CD4-positive, alpha-beta T cell (primary cell): ENCODE data around the gene FAM222B. TPM values are rescaled to one million over a fixed set of nuclear protein-coding genes. Genes with fewer than 3 reads are reported as not detected.
"Not testable (repeated sequence)": the region's sequence is repeated elsewhere in the genome, so short reads cannot be mapped to it uniquely, and the experiment has no call there.

Experiments
- ATAC-seq: fragments of 200-7000 bp; cut with Tn5 transposase; one replicate; pipeline ENCODE4 v1.10.0; 2022; ENCODE audit warnings: mild to moderate bottlenecking; ENCODE audit not compliant: poor library complexity
- CTCF ChIA-PET: fragments of 350-600 bp; sonication (Branson Sonifier 250); formaldehyde crosslinking; loops from one replicate; lab custom pipeline; 2021; ENCODE audit warnings: antibody characterized with exemption, inconsistent platforms; lab: Charles Lee
- POLR2A ChIA-PET: fragments of 350-600 bp; sonication (Branson Sonifier 250); formaldehyde crosslinking; loops from one replicate; lab custom pipeline; 2021; ENCODE audit warnings: antibody characterized with exemption, inconsistent platforms; lab: Charles Lee
- DNase-seq, 14 experiments: peaks; one replicate each; pipeline ENCODE4 v3.0.0-alpha.2; 2013 to 2020; ENCODE audit warnings: mixed read lengths in 2 of 14
- H3K27ac ChIP-seq, 2 donors: one replicate each; pipeline versions ENCODE4 v1.5.1 to v1.7.0; 2013; ENCODE audit warnings: low read length in 2 of 2, low read depth in 1 of 2, mild to moderate bottlenecking in 1 of 2
- H3K27me3 ChIP-seq, 2 experiments: 1 replicate in 1 of 2; 2 replicates in 1 of 2; pipeline versions ENCODE4 v1.6.1 to v1.7.0; 2013; ENCODE audit warnings: low read length in 2 of 2, control low read depth in 1 of 2, mild to moderate bottlenecking in 1 of 2, moderate library complexity in 1 of 2; ENCODE audit not compliant: insufficient read depth in 2 of 2, control insufficient read depth in 1 of 2
- H3K36me3 ChIP-seq: one replicate; pipeline ENCODE4 v1.6.1; 2013; ENCODE audit warnings: low read length, control low read depth; ENCODE audit not compliant: insufficient read depth
- H3K4me1 ChIP-seq: one replicate; pipeline ENCODE4 v1.6.1; 2013; ENCODE audit warnings: low read length, control low read depth; ENCODE audit not compliant: insufficient read depth
- H3K4me3 ChIP-seq: one replicate; pipeline ENCODE4 v1.5.1; 2013; ENCODE audit warnings: mild to moderate bottlenecking, low read length, moderate library complexity
- H3K9me3 ChIP-seq, 2 experiments: 1 replicate in 1 of 2; 2 replicates in 1 of 2; pipeline versions ENCODE4 v1.6.1 to v1.7.0; 2013; ENCODE audit warnings: low read length in 2 of 2, mild to moderate bottlenecking in 2 of 2, control low read depth in 1 of 2, moderate library complexity in 1 of 2; ENCODE audit not compliant: control insufficient read depth in 1 of 2, insufficient read depth in 1 of 2
- H3K27ac Mint-ChIP-seq: one replicate; pipeline ENCODE4 v1.8.0; 2020; ENCODE audit warnings: mixed read lengths
- H3K27me3 Mint-ChIP-seq: one replicate; pipeline ENCODE4 v1.8.0; 2021; ENCODE audit warnings: mixed read lengths
- H3K36me3 Mint-ChIP-seq: one replicate; pipeline ENCODE4 v1.8.0; 2021; ENCODE audit warnings: low read depth, mixed read lengths
- H3K4me1 Mint-ChIP-seq: one replicate; pipeline ENCODE4 v1.8.0; 2021; ENCODE audit warnings: low read depth, mixed read lengths
- H3K4me3 Mint-ChIP-seq: one replicate; pipeline ENCODE4 v1.8.0; 2020; ENCODE audit warnings: mild to moderate bottlenecking, mixed read lengths
- H3K9me3 Mint-ChIP-seq: one replicate; pipeline ENCODE4 v1.8.0; 2020; ENCODE audit warnings: mixed read lengths
- intact Hi-C, 2 experiments: fragments of 100-400 bp; cut with DNase I in 1 of 2; cut with micrococcal nuclease in 1 of 2; formaldehyde crosslinking; loops; one replicate each; pipeline versions ENCODE4 v1.15.1 to v1.9.0; 2023 to 2025; cut with DNase I, micrococcal nuclease
- total RNA-seq, 174 experiments: library from RNA in 2 of 174; stranded (reverse) in 2 of 174; gene quantifications; one replicate each; pipeline ENCODE4 v1.2.3 and lab custom pipeline; 2021 to 2026
- TF ChIP-seq, protein P1 (sequence below): fragments of 200-600 bp; IDR thresholded peaks from one replicate; pipeline ENCODE4 v1.8.0; 2022; ENCODE audit warnings: antibody characterized with exemption, mild to moderate bottlenecking

The FAM222B gene
- total RNA-seq, 2 experiments from 2014 or later: 17.3 to 17.5 TPM

DNA sequence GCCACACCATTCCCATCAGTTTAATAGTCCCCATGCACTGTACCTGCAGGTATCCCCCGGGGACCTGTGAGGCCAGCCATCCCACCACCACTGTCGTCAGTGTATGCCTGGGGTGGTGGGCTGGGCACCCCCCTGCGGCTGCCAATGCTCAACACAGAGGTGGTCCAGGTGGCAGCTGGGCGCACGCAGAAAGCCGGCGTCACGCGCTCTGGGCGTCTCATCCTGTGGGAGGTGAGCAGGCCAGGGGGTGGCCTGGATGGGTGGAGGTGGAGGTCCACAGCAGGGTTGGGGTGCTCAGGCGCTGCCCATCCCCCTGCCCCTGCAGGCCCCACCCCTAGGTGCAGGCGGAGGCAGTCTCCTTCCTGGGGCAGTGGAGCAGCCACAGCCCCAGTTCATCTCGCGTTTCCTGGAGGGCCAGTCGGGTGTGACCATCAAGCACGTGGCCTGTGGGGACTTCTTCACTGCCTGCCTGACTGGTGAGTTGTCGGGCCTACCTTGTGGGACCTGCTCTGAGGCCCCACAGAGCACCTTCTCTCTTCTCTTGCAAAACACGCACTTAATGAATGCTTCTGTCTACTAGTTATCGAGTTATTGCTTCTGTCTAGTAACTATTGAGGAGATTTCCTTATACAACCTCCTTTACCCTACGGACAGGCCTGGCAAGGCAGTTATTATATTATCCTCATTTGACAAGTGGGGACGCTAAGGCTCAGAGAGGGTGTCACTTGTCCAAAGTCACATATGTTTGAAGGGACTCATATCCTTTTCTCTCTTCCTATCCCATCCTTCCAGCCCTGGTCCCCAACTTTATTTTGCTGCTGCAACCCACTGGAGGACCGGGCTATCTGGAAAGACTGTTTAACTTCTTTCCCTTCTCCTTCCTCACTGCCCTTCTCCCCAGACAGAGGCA is 104.6 kb downstream of the FAM222B start:
- H3K9me3 ChIP-seq: no peaks in the 10 kb centered on the region
- H3K4me1 ChIP-seq: peaks cover 29% of the 10 kb centered on the region
- DNase-seq: no peak
- ATAC-seq: no peak
- TF ChIP-seq, protein P1, sequence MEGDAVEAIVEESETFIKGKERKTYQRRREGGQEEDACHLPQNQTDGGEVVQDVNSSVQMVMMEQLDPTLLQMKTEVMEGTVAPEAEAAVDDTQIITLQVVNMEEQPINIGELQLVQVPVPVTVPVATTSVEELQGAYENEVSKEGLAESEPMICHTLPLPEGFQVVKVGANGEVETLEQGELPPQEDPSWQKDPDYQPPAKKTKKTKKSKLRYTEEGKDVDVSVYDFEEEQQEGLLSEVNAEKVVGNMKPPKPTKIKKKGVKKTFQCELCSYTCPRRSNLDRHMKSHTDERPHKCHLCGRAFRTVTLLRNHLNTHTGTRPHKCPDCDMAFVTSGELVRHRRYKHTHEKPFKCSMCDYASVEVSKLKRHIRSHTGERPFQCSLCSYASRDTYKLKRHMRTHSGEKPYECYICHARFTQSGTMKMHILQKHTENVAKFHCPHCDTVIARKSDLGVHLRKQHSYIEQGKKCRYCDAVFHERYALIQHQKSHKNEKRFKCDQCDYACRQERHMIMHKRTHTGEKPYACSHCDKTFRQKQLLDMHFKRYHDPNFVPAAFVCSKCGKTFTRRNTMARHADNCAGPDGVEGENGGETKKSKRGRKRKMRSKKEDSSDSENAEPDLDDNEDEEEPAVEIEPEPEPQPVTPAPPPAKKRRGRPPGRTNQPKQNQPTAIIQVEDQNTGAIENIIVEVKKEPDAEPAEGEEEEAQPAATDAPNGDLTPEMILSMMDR: no peak
- H3K36me3 ChIP-seq: no peaks in the 10 kb centered on the region
- CTCF ChIA-PET: interaction anchor here (1.2 to 1.3 kb wide), 2 partner anchors 11 to 12 kb away, joined by 4 read pairs; no protein-coding TSS in a partner anchor
- H3K27ac ChIP-seq: no peak overlapping the region
- H3K27me3 ChIP-seq: no peaks in the 10 kb centered on the region
- Mint-ChIP-seq H3K9me3 (no peaks in the 10 kb centered on the region), H3K4me1 (peaks cover 12% of the 10 kb centered on the region), H3K27me3 (no peaks in the 10 kb centered on the region), H3K27ac (peak overlapping the region; percentile 52), H3K36me3 (peaks cover 5% of the 10 kb centered on the region), H3K4me3 (peak overlapping the region; percentile 7)
- POLR2A ChIA-PET: interaction anchor here (1.1 kb wide), 1 partner anchor 9 kb away, joined by 3 read pairs; no protein-coding TSS in a partner anchor
- intact Hi-C loops: no loop called here
- H3K4me3 ChIP-seq: no peak overlapping the region

DNA sequence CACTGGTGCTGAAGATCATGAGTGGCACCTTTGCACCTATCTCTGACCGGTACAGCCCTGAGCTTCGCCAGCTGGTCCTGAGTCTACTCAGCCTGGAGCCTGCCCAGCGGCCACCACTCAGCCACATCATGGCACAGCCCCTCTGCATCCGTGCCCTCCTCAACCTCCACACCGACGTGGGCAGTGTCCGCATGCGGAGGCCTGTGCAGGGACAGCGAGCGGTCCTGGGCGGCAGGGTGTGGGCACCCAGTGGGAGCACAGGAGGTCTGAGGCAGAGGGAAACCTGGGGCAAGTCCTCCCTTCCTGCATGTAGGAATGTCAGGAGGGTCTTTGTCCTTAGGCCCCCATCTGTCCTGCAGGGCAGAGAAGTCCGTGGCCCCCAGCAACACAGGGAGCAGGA is 105.3 kb downstream of the FAM222B start:
- Mint-ChIP-seq H3K27ac (no peak overlapping the region), H3K4me1 (peaks cover 12% of the 10 kb centered on the region), H3K27me3 (no peaks in the 10 kb centered on the region), H3K9me3 (no peaks in the 10 kb centered on the region), H3K4me3 (no peak overlapping the region), H3K36me3 (peaks cover 5% of the 10 kb centered on the region)
- DNase-seq: no peak
- TF ChIP-seq, protein P1: no peak
- Histone ChIP-seq H3K9me3 (no peaks in the 10 kb centered on the region), H3K4me1 (peaks cover 26% of the 10 kb centered on the region), H3K4me3 (no peak overlapping the region), H3K27me3 (no peaks in the 10 kb centered on the region), H3K27ac (no peak overlapping the region), H3K36me3 (no peaks in the 10 kb centered on the region)
- ChIA-PET CTCF (no interaction called here), POLR2A (no interaction called here)
- ATAC-seq: no peak
- intact Hi-C loops: no loop called here

DNA sequence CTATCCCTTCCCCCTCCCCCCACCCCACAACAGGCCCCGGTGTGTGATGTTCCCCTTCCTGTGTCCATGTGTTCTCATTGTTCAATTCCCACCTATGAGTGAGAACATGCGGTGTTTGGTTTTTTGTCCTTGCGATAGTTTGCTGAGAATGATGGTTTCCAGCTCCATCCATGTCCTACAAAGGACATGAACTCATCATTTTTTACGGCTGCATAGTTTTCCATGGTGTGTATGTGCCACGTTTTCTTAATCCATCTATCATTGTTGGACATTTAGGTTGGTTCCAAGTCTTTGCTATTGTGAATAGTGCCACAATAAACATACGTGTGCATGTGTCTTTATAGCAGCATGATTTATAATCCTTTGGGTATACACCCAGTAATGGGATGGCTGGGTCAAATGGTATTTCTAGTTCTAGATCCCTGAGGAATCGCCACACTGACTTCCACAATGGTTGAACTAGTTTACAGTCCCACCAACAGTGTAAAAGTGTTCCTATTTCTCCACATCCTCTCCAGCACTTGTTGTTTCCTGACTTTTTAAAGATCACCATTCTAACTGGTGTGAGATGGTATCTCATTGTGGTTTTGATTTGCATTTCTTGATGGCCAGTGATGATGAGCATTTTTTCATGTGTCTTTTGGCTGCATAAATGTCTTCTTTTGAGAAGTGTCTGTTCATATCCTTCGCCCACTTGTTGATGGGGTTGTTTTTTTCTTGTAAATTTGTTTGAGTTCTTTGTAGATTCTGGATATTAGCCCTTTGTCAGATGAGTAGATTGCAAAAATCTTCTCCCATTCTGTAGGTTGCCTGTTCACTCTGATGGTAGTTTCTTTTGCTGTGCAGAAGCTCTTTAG is 106.4 kb downstream of the FAM222B start:
- H3K27me3 Mint-ChIP-seq, ATAC-seq, DNase-seq, H3K27me3 ChIP-seq, POLR2A ChIA-PET, H3K4me3 Mint-ChIP-seq, H3K36me3 Mint-ChIP-seq, H3K27ac Mint-ChIP-seq, H3K9me3 Mint-ChIP-seq, H3K4me3 ChIP-seq, H3K36me3 ChIP-seq, H3K9me3 ChIP-seq, intact Hi-C loops, H3K27ac ChIP-seq: not testable (repeated sequence)
- CTCF ChIA-PET: interaction anchor here (0.9 to 2.2 kb wide), 3 partner anchors 9 to 27 kb away, joined by 3 to 7 read pairs (median 4); no protein-coding TSS in a partner anchor
- H3K4me1 Mint-ChIP-seq: peaks cover 12% of the 10 kb centered on the region
- H3K4me1 ChIP-seq: peaks cover 18% of the 10 kb centered on the region
